ENCODE data around the gene SUZ12.
"Not testable (repeated sequence)": the region's sequence is repeated elsewhere in the genome, so short reads cannot be mapped to it uniquely, and the experiment has no call there.

SUZ12 gene

GRCh38 chr17:32033812-32034211, 97.0 kb downstream of the SUZ12 start:
- DNase-seq; H3K79me1 ChIP-seq (replicated peaks; ENCODE audit: low read length, poor library complexity, severe bottlenecking); H3K4ac ChIP-seq (ENCODE audit: low read depth in 1 of 2, low read length in 2 of 2); H4K91ac ChIP-seq (ENCODE audit: low read length); H3K9ac ChIP-seq (ENCODE audit: low read length); H3K18ac ChIP-seq (ENCODE audit: low read depth in 1 of 2, low read length in 2 of 2); H3K4me1 ChIP-seq (ENCODE audit: control insufficient read depth, insufficient read depth, low read depth, low read length); H3K9me3 ChIP-seq (ENCODE audit: control insufficient read depth, low read length); H3K27me3 ChIP-seq (ENCODE audit: control insufficient read depth in 1 of 2, insufficient read depth in 1 of 2, low read length in 2 of 2); H3K27ac ChIP-seq (ENCODE audit: low read length, poor library complexity, severe bottlenecking); H2BK15ac ChIP-seq (ENCODE audit: low read depth, poor library complexity, severe bottlenecking); H4K8ac ChIP-seq (ENCODE audit: low read length); H3K4me3 ChIP-seq (ENCODE audit: insufficient read depth in 1 of 2, low read depth in 1 of 2, low read length in 2 of 2); H2AFZ ChIP-seq (ENCODE audit: low read depth, low read length); H2AK5ac ChIP-seq (ENCODE audit: low read length, severe bottlenecking); H2BK5ac ChIP-seq (ENCODE audit: low read depth, low read length, poor library complexity, severe bottlenecking); H3K14ac ChIP-seq (ENCODE audit: low read length in 2 of 2); H2BK120ac ChIP-seq (ENCODE audit: low read depth, low read length); H3K4me2 ChIP-seq (ENCODE audit: low read length, poor library complexity, severe bottlenecking); H2BK12ac ChIP-seq (ENCODE audit: low read length in 2 of 2); H3K23ac ChIP-seq (ENCODE audit: low read length in 2 of 2): not testable (repeated sequence)
- 100% methylated on average over 1 of the region's 1 CpG for WGBS
- H3K36me3 ChIP-seq (ENCODE audit: control insufficient read depth in 1 of 2, insufficient read depth in 2 of 2, low read depth in 1 of 2, low read length in 2 of 2) = peaks cover 14 to 49% of the 10 kb centered on the region in 2 experiments

GRCh38 chr17:32040246-32040645, 103.4 kb downstream of the SUZ12 start:
- DNase-seq; H3K14ac ChIP-seq (ENCODE audit: low read length in 2 of 2); H3K79me1 ChIP-seq (replicated peaks; ENCODE audit: low read length, poor library complexity, severe bottlenecking); H4K8ac ChIP-seq (ENCODE audit: low read length); H3K23ac ChIP-seq (ENCODE audit: low read length in 2 of 2); H3K18ac ChIP-seq (ENCODE audit: low read depth in 1 of 2, low read length in 2 of 2); H3K27ac ChIP-seq (ENCODE audit: low read length, poor library complexity, severe bottlenecking); H2BK120ac ChIP-seq (ENCODE audit: low read depth, low read length); H3K4me2 ChIP-seq (ENCODE audit: low read length, poor library complexity, severe bottlenecking); H2AK5ac ChIP-seq (ENCODE audit: low read length, severe bottlenecking); H2BK12ac ChIP-seq (ENCODE audit: low read length in 2 of 2); H3K9me3 ChIP-seq (ENCODE audit: control insufficient read depth, low read length); H4K91ac ChIP-seq (ENCODE audit: low read length); H2BK15ac ChIP-seq (ENCODE audit: low read depth, poor library complexity, severe bottlenecking); H3K27me3 ChIP-seq (ENCODE audit: control insufficient read depth in 1 of 2, insufficient read depth in 1 of 2, low read length in 2 of 2); H3K4me1 ChIP-seq (ENCODE audit: control insufficient read depth, insufficient read depth, low read depth, low read length); H3K4ac ChIP-seq (ENCODE audit: low read depth in 1 of 2, low read length in 2 of 2); H2AFZ ChIP-seq (ENCODE audit: low read depth, low read length); H3K4me3 ChIP-seq (ENCODE audit: insufficient read depth in 1 of 2, low read depth in 1 of 2, low read length in 2 of 2); H2BK5ac ChIP-seq (ENCODE audit: low read depth, low read length, poor library complexity, severe bottlenecking); H3K9ac ChIP-seq (ENCODE audit: low read length): not testable (repeated sequence)
- H3K36me3 ChIP-seq (ENCODE audit: control insufficient read depth in 1 of 2, insufficient read depth in 2 of 2, low read depth in 1 of 2, low read length in 2 of 2) = peaks cover 30 to 40% of the 10 kb centered on the region in 2 experiments
- WGBS = 96% methylated on average over 17 of the region's 17 CpGs

DNA sequence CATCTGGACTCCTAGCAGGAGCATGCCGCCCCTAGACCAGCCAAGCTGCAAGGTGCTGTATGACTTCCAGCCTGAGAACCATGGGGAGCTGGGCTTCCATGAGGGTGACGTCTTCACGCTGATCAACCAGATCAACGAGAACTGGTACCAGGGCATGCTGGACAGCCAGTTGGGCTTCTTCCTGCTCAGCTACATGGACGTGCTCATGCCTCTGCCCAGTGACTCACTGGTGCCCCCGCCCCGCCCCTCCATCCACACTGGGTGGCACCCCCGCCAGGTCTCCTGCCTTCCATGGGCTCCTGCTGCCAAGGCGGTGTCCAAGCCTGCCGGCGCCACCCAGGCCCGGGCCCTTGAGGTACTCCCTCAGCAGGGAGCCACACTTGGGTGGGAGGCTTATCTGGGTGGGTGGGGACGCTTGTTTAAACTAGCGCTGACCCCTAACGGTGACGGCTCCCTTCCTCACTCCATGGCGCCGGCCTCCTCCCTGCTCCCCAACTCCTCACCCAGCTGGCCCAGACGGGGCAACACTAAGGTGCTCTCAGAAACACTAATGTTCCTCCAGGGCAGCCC, 104.6 kb downstream of the SUZ12 start:
- H2BK120ac ChIP-seq (ENCODE audit: low read depth, low read length); H3K18ac ChIP-seq (ENCODE audit: low read depth in 1 of 2, low read length in 2 of 2); H4K91ac ChIP-seq (ENCODE audit: low read length); H3K4me2 ChIP-seq (ENCODE audit: low read length, poor library complexity, severe bottlenecking); H3K4ac ChIP-seq (ENCODE audit: low read depth in 1 of 2, low read length in 2 of 2); H3K79me1 ChIP-seq (replicated peaks; ENCODE audit: low read length, poor library complexity, severe bottlenecking); H3K9ac ChIP-seq (ENCODE audit: low read length); H3K4me3 ChIP-seq (ENCODE audit: insufficient read depth in 1 of 2, low read depth in 1 of 2, low read length in 2 of 2); H3K23ac ChIP-seq (ENCODE audit: low read length in 2 of 2); H3K27me3 ChIP-seq (ENCODE audit: control insufficient read depth in 1 of 2, insufficient read depth in 1 of 2, low read length in 2 of 2); H2BK12ac ChIP-seq (ENCODE audit: low read length in 2 of 2); H3K9me3 ChIP-seq (ENCODE audit: control insufficient read depth, low read length); DNase-seq; H2AK5ac ChIP-seq (ENCODE audit: low read length, severe bottlenecking); H3K27ac ChIP-seq (ENCODE audit: low read length, poor library complexity, severe bottlenecking); H2BK15ac ChIP-seq (ENCODE audit: low read depth, poor library complexity, severe bottlenecking); H2BK5ac ChIP-seq (ENCODE audit: low read depth, low read length, poor library complexity, severe bottlenecking); H3K4me1 ChIP-seq (ENCODE audit: control insufficient read depth, insufficient read depth, low read depth, low read length); H3K14ac ChIP-seq (ENCODE audit: low read length in 2 of 2); H2AFZ ChIP-seq (ENCODE audit: low read depth, low read length); H4K8ac ChIP-seq (ENCODE audit: low read length): not testable (repeated sequence)
- 95% methylated on average over 15 of the region's 19 CpGs for WGBS
- H3K36me3 ChIP-seq (ENCODE audit: control insufficient read depth in 1 of 2, insufficient read depth in 2 of 2, low read depth in 1 of 2, low read length in 2 of 2) = peaks cover 26 to 28% of the 10 kb centered on the region in 2 experiments

DNA sequence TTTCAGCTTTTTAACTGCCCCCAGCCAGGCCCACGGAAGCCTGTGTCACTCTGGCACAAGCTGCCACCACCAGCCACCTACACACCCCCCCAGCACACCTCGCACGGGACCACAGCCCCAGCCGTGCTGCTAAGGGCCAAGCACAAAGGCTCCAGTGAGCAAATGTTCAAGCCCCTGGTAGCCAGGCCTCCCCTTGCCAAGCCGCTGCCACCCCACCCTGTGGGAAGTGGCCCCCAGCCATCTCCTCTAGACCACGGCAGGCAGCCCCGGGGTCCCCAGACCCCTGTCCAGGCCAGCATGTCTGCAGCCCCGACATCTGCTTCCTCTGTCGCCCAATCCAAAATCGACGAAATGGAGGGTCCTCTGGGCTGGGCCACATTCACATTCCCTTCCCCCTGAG, 105.5 kb downstream of the SUZ12 start:
- H3K4me3 ChIP-seq (ENCODE audit: insufficient read depth in 1 of 2, low read depth in 1 of 2, low read length in 2 of 2); H2AK5ac ChIP-seq (ENCODE audit: low read length, severe bottlenecking); H2BK12ac ChIP-seq (ENCODE audit: low read length in 2 of 2); H4K8ac ChIP-seq (ENCODE audit: low read length); H3K79me1 ChIP-seq (replicated peaks; ENCODE audit: low read length, poor library complexity, severe bottlenecking); H3K18ac ChIP-seq (ENCODE audit: low read depth in 1 of 2, low read length in 2 of 2); H2AFZ ChIP-seq (ENCODE audit: low read depth, low read length); DNase-seq; H3K14ac ChIP-seq (ENCODE audit: low read length in 2 of 2); H3K27ac ChIP-seq (ENCODE audit: low read length, poor library complexity, severe bottlenecking); H2BK120ac ChIP-seq (ENCODE audit: low read depth, low read length); H3K4ac ChIP-seq (ENCODE audit: low read depth in 1 of 2, low read length in 2 of 2); H2BK15ac ChIP-seq (ENCODE audit: low read depth, poor library complexity, severe bottlenecking); H3K27me3 ChIP-seq (ENCODE audit: control insufficient read depth in 1 of 2, insufficient read depth in 1 of 2, low read length in 2 of 2); H3K9ac ChIP-seq (ENCODE audit: low read length); H3K4me2 ChIP-seq (ENCODE audit: low read length, poor library complexity, severe bottlenecking); H3K23ac ChIP-seq (ENCODE audit: low read length in 2 of 2); H4K91ac ChIP-seq (ENCODE audit: low read length); H3K4me1 ChIP-seq (ENCODE audit: control insufficient read depth, insufficient read depth, low read depth, low read length); H3K9me3 ChIP-seq (ENCODE audit: control insufficient read depth, low read length); H2BK5ac ChIP-seq (ENCODE audit: low read depth, low read length, poor library complexity, severe bottlenecking): not testable (repeated sequence)
- 100% methylated on average over 4 of the region's 11 CpGs for WGBS
- peaks cover 19 to 22% of the 10 kb centered on the region in 2 experiments for H3K36me3 ChIP-seq (ENCODE audit: control insufficient read depth in 1 of 2, insufficient read depth in 2 of 2, low read depth in 1 of 2, low read length in 2 of 2)
